NB4 (cell line): ENCODE data around the gene LSAMP.
"Not testable (repeated sequence)": the region's sequence is repeated elsewhere in the genome, so short reads cannot be mapped to it uniquely, and the experiment has no call there.

Experiments
- DNase-seq: peaks from one replicate; pipeline ENCODE4 v3.0.0; 2010; ENCODE audit warnings: low read depth
- H3K4me3 ChIP-seq: one replicate; pipeline ENCODE4 v1.5.1; 2011; ENCODE audit warnings: mild to moderate bottlenecking, low read depth, low read length, moderate library complexity
- CTCF ChIP-seq: IDR thresholded peaks from one replicate; pipeline ENCODE4 v1.5.1; 2012; ENCODE audit warnings: low read depth, low read length
- MAX ChIP-seq: IDR thresholded peaks from 2 replicates; pipeline ENCODE4 v1.6.1; 2011; ENCODE audit warnings: low read depth, low read length
- MYC ChIP-seq: IDR thresholded peaks from 2 replicates; pipeline ENCODE4 v1.6.1; 2011; ENCODE audit warnings: low read depth, low read length
- POLR2A ChIP-seq: IDR thresholded peaks from 2 replicates; pipeline ENCODE4 v1.6.1; 2011; ENCODE audit warnings: mild to moderate bottlenecking; ENCODE audit not compliant: insufficient read length; ENCODE audit errors: extremely low read depth

Gene LSAMP

DNA sequence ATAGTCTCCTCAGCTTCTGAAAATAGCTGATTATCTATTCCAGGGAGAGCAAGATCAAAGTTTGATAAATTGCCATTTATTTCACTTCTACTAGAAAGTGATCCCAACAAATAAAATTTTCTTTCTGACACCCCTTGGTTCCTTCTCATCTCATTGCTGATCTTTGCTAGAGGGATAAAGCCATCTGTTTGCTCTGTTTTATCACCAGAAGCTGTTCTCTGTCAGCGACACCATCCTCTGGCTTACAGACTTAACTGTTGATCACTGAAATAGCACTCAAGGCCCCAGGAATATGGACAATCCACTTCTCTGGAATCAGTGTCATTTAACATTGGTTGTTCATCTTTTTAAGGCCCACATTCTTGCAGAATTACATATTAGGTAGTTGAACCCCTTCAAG, 219.0 kb downstream of the LSAMP start:
- no peak for DNase-seq
- no peak overlapping the region for H3K4me3 ChIP-seq
- TF ChIP-seq CTCF (no peak), MAX (no peak)

- no peak for DNase-seq
- TF ChIP-seq CTCF (no peak), POLR2A (no peak), MYC (no peak), MAX (no peak)
- H3K4me3 ChIP-seq, result no peak overlapping the region
These were observed 228.5 kb downstream of the LSAMP start for GRCh38 chr3:116216761-116217160.

DNA sequence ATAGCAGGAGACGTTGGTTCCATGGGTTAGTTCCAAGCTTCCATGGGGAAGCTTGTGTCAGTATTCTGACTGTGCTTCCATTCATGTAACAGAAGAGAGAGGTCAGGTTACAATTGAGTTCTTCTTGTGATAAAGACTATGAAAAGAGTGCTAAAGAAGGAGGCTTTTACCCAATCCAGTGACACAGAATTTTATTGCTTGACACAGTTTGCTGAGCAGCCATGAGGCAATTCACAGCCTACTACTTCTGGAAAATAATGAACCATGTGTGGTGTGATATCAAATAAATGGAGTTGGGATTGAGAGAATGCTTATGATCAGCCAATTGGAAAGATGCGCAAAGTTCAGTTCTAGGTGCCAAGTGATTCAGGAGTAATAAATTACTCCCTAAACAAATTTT, 233.4 kb downstream of the LSAMP start:
- TF ChIP-seq MYC, result no peak
- no peak for TF ChIP-seq MAX
- no peak for TF ChIP-seq POLR2A
- no peak for TF ChIP-seq CTCF
- no peak for DNase-seq
- H3K4me3 ChIP-seq, result no peak overlapping the region

- DNase-seq, H3K4me3 ChIP-seq: not testable (repeated sequence)
These were observed 236.5 kb downstream of the LSAMP start for GRCh38 chr3:116208830-116209229.

DNA sequence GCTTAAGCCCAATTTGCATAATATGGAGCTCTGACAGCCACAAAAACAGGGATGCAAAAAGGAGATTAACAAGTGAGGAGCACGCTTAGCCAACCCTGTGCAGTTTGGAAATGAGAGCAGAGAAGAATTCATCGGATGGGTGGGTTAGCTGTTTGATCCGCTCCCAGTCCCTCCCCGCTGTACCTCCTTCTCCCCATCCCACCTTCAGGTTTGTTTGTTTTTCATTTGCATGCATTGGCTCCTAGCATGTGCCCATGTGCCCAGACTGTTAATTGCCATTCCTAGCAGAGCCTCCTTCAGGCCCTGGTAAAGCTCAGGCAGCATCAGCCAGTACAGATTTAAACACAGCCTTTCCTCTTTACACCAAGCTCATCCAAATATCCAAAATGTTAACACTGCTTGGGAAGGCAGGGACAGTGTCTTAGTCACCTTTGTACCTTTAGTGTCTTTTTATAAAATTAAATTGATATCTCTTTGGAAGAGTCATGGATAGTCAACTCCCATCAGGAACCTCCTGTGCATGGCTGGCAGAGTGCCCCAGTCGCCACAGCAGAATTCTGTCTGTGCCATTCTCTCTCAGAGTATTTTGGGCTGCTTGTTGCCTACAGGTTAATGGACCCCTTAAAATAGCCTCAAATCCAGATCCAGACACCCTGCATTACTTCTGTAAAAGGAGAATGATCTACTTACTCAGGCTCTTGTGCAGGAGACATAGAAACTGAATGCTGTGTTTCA, 244.2 kb downstream of the LSAMP start:
- no peak for DNase-seq
- TF ChIP-seq MYC (no peak), MAX (no peak), POLR2A (no peak), CTCF (no peak)
- H3K4me3 ChIP-seq, result no peak overlapping the region

- TF ChIP-seq POLR2A, result no peak
- TF ChIP-seq MYC, result no peak
- no peak for TF ChIP-seq CTCF
- no peak for DNase-seq
These were observed 246.2 kb downstream of the LSAMP start for GRCh38 chr3:116199063-116199462.

More at GRCh38 chr3:116199063-116199462, 246.2 kb downstream of the LSAMP start:
- H3K4me3 ChIP-seq, result no peak overlapping the region
